ENCODE data around the gene CMBL. TPM values are rescaled to one million over a fixed set of nuclear protein-coding genes. Genes with fewer than 3 reads are reported as not detected.

The CMBL gene
- total RNA-seq, 2 donors from 2014 or later = 3.4 to 7.8 TPM

- DNase-seq (ENCODE audit: low spot score) = no peak
- TF ChIP-seq CTCF (IDR thresholded peaks at IDR 0.05) = no peak
- no peak for ATAC-seq (ENCODE audit: insufficient number of reproducible peaks, low FRiP score, low read depth)
These were observed 15.9 kb downstream of the CMBL start for GRCh38 chr5:10291692-10292339.

GRCh38 chr5:10290438-10290837, 17.3 kb downstream of the CMBL start:
- no peaks in the 10 kb centered on the region for H3K27me3 ChIP-seq (replicated peaks; ENCODE audit: insufficient read depth)
- H3K27ac ChIP-seq = no peak overlapping the region
- peaks cover 4% of the 10 kb centered on the region for H3K36me3 ChIP-seq
- no peaks in the 10 kb centered on the region for H3K9me3 ChIP-seq
- no peak for ATAC-seq (ENCODE audit: insufficient number of reproducible peaks, low FRiP score, low read depth)
- peaks cover 0 to 14% of the 10 kb centered on the region in 2 donors for H3K4me1 ChIP-seq (ENCODE audit: control insufficient read depth in 1 of 2, low read depth in 2 of 2)
- DNase-seq (ENCODE audit: low spot score) = no peak
- no peak overlapping the region for H3K4me3 ChIP-seq
- TF ChIP-seq CTCF (IDR thresholded peaks at IDR 0.05) = no peak

More at GRCh38 chr5:10291692-10292339, 15.9 kb downstream of the CMBL start:
- Histone ChIP-seq H3K27ac (no peak overlapping the region), H3K27me3 (replicated peaks; ENCODE audit: insufficient read depth) (no peaks in the 10 kb centered on the region), H3K4me1 (ENCODE audit: control insufficient read depth in 1 of 2, low read depth in 2 of 2) (peaks cover 0 to 14% of the 10 kb centered on the region in 2 donors), H3K4me3 (no peak overlapping the region), H3K9me3 (no peaks in the 10 kb centered on the region), H3K36me3 (peaks cover 3% of the 10 kb centered on the region)

- Histone ChIP-seq H3K4me3 (no peak overlapping the region), H3K36me3 (peaks cover 4% of the 10 kb centered on the region), H3K27ac (peak overlapping the region; percentile 31 to 33), H3K4me1 (ENCODE audit: control insufficient read depth in 1 of 2, low read depth in 2 of 2) (peaks cover 0 to 14% of the 10 kb centered on the region in 2 donors), H3K27me3 (replicated peaks; ENCODE audit: insufficient read depth) (no peaks in the 10 kb centered on the region), H3K9me3 (no peaks in the 10 kb centered on the region)
- no peak for TF ChIP-seq CTCF (IDR thresholded peaks at IDR 0.05)
- DNase-seq (ENCODE audit: low spot score) (no peak), ATAC-seq (ENCODE audit: insufficient number of reproducible peaks, low FRiP score, low read depth) (no peak)
These were observed 17.7 kb downstream of the CMBL start for GRCh38 chr5:10289991-10290390.

- H3K4me1 ChIP-seq (ENCODE audit: control insufficient read depth in 1 of 2, low read depth in 2 of 2) = peaks cover 0 to 14% of the 10 kb centered on the region in 2 donors
- peaks cover 4% of the 10 kb centered on the region for H3K36me3 ChIP-seq
- H3K4me3 ChIP-seq = peak overlapping the region; percentile 21
- H3K9me3 ChIP-seq = no peaks in the 10 kb centered on the region
- H3K27ac ChIP-seq = peak overlapping the region; percentile 31 to 33
- DNase-seq (ENCODE audit: low spot score) (no peak), ATAC-seq (ENCODE audit: insufficient number of reproducible peaks, low FRiP score, low read depth) (no peak)
- TF ChIP-seq CTCF (IDR thresholded peaks at IDR 0.05) = peak; percentile 15
- no peaks in the 10 kb centered on the region for H3K27me3 ChIP-seq (replicated peaks; ENCODE audit: insufficient read depth)
These were observed 18.3 kb downstream of the CMBL start for GRCh38 chr5:10289353-10289752.

GRCh38 chr5:10288592-10289219, 19.0 kb downstream of the CMBL start:
- DNase-seq (ENCODE audit: low spot score) (no peak), ATAC-seq (ENCODE audit: insufficient number of reproducible peaks, low FRiP score, low read depth) (no peak)
- H3K9me3 ChIP-seq = no peaks in the 10 kb centered on the region
- no peak overlapping the region for H3K4me3 ChIP-seq
- H3K27ac ChIP-seq = peak overlapping the region in 1 of 2 donors; percentile 33
- H3K4me1 ChIP-seq (ENCODE audit: control insufficient read depth in 1 of 2, low read depth in 2 of 2) = peaks cover 0 to 14% of the 10 kb centered on the region in 2 donors
- H3K27me3 ChIP-seq (replicated peaks; ENCODE audit: insufficient read depth) = no peaks in the 10 kb centered on the region
- peaks cover 4% of the 10 kb centered on the region for H3K36me3 ChIP-seq
- no peak for TF ChIP-seq CTCF (IDR thresholded peaks at IDR 0.05)

Data from thoracic aorta (tissue), 2 donors.